Gastroesophageal sphincter (tissue), 4 donors: Measurements from ENCODE around the gene MRFAP1. TPM values are rescaled to one million over a fixed set of nuclear protein-coding genes. Genes with fewer than 3 reads are reported as not detected.

Experiments used
- ATAC-seq: fragments of 150-250 bp; one replicate; pipeline ENCODE4 v1.9.1; 2016; ENCODE audit warnings: mild to moderate bottlenecking, moderate library complexity
- H3K27ac ChIP-seq, 4 donors: fragments of 200-600 bp; sonication (generic) in 3 of 4; 1 replicate in 3 of 4; 2 replicates in 1 of 4; pipeline ENCODE4 v1.5.1; 2016 to 2019
- H3K27me3 ChIP-seq: fragments of 200-600 bp; sonication (generic); one replicate; pipeline ENCODE4 v1.5.1; 2019
- H3K36me3 ChIP-seq, 2 donors: fragments of 200-600 bp; sonication (generic); one replicate each; pipeline ENCODE4 v1.5.1; 2019; ENCODE audit warnings: control low read depth in 1 of 2
- H3K4me1 ChIP-seq, 3 donors: fragments of 200-600 bp; sonication (generic); 1 replicate in 2 of 3; 2 replicates in 1 of 3; pipeline ENCODE4 v1.5.1; 2016 to 2019; ENCODE audit warnings: control low read depth in 2 of 3
- H3K4me3 ChIP-seq, 2 donors: fragments of 200-600 bp; sonication (generic); one replicate each; pipeline ENCODE4 v1.5.1; 2019; ENCODE audit warnings: mild to moderate bottlenecking in 1 of 2, moderate library complexity in 1 of 2
- H3K9me3 ChIP-seq, 3 donors: fragments of 200-600 bp; sonication (generic); one replicate each; pipeline ENCODE4 v1.5.1; 2017 to 2019; ENCODE audit warnings: control low read depth in 2 of 3
- EP300 ChIP-seq: sonication (generic); formaldehyde crosslinking; IDR thresholded peaks from one replicate; pipeline ENCODE4 v1.6.1; 2017; ENCODE audit warnings: antibody characterized with exemption, mild to moderate bottlenecking
- POLR2A ChIP-seq, 2 donors: fragments of 450-650 bp; IDR thresholded peaks; one replicate each; pipeline ENCODE4 v1.6.1; 2017; ENCODE audit warnings: antibody characterized with exemption in 2 of 2, mild to moderate bottlenecking in 2 of 2, moderate library complexity in 1 of 2
- POLR2AphosphoS5 ChIP-seq: sonication (generic); formaldehyde crosslinking; IDR thresholded peaks from one replicate; pipeline ENCODE4 v1.6.1; 2017; ENCODE audit warnings: antibody characterized with exemption
- WGBS, 2 donors: methylation state at CpG; one replicate each; pipeline ENCODE4 v1.1.5; 2018; ENCODE audit warnings: low coverage in 1 of 2; 5-methylcytosine and 5-hydroxymethylcytosine counted together
- total RNA-seq, 4 donors: library from RNA; depleted of rRNA; stranded (reverse); fragments of >200 nt; gene quantifications; one replicate each; pipeline ENCODE4 v1.1.0, GENCODE V29; 2016
- TF ChIP-seq, protein P1 (sequence below), 4 experiments: fragments of 200-600 bp in 2 of 4; fragments of 450-650 bp in 2 of 4; sonication (generic) in 1 of 4; IDR thresholded peaks; one replicate each; pipeline ENCODE4 v1.5.1; 2017 to 2019; ENCODE audit warnings: antibody characterized with exemption in 4 of 4, mild to moderate bottlenecking in 2 of 4, moderate library complexity in 2 of 4

MRFAP1 gene
- total RNA-seq, 4 donors from 2014 or later = 202 to 358 (median 277) TPM

DNA sequence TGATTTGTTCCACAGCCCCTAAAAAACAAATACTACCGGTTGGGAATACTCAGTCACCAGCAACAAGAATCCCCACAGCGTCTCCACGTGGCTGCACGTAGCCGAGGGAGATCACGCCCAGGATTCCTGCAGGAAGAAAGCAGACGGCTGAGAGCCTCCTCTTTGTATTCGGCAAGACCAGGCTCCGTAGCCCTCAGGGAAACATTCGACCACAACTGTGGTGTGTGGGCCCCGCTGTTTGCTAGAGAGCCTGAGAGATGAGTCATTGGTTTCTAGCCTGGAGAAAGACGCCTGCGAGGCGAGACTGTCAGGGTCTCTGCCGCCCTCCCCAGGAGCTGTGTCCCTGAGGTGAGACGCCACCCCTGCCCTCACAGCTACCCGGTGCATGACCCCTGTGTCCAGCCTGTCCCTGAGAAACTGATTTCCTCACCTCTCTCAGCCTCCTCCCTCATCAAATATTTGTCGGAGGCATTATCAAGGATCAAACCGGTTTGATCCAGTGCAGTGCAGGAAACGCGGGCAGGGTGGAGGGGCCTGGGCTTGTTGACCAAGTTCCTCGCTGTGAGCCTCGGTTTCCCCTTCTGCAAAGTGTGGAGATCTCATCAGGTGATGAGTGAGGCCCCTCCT lies 48.5 kb downstream of the MRFAP1 start:
- Histone ChIP-seq H3K27me3 (no peaks in the 10 kb centered on the region), H3K36me3 (no peaks in the 10 kb centered on the region), H3K9me3 (no peaks in the 10 kb centered on the region), H3K4me1 (no peaks in the 10 kb centered on the region), H3K4me3 (no peak overlapping the region), H3K27ac (peak overlapping the region in 1 of 4 donors; percentile 10)
- peak; percentile 13 for ATAC-seq
- 37% methylated on average over 8 of the region's 23 CpGs; no CpG with 5 or more reads in 1 of the 2 donors for WGBS, 2 donors
- TF ChIP-seq, protein P1, sequence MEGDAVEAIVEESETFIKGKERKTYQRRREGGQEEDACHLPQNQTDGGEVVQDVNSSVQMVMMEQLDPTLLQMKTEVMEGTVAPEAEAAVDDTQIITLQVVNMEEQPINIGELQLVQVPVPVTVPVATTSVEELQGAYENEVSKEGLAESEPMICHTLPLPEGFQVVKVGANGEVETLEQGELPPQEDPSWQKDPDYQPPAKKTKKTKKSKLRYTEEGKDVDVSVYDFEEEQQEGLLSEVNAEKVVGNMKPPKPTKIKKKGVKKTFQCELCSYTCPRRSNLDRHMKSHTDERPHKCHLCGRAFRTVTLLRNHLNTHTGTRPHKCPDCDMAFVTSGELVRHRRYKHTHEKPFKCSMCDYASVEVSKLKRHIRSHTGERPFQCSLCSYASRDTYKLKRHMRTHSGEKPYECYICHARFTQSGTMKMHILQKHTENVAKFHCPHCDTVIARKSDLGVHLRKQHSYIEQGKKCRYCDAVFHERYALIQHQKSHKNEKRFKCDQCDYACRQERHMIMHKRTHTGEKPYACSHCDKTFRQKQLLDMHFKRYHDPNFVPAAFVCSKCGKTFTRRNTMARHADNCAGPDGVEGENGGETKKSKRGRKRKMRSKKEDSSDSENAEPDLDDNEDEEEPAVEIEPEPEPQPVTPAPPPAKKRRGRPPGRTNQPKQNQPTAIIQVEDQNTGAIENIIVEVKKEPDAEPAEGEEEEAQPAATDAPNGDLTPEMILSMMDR (IDR thresholded peaks at IDR 0.05) = no peak
- TF ChIP-seq POLR2A (IDR thresholded peaks at IDR 0.05) (no peak), EP300 (no peak), POLR2AphosphoS5 (no peak)

DNA sequence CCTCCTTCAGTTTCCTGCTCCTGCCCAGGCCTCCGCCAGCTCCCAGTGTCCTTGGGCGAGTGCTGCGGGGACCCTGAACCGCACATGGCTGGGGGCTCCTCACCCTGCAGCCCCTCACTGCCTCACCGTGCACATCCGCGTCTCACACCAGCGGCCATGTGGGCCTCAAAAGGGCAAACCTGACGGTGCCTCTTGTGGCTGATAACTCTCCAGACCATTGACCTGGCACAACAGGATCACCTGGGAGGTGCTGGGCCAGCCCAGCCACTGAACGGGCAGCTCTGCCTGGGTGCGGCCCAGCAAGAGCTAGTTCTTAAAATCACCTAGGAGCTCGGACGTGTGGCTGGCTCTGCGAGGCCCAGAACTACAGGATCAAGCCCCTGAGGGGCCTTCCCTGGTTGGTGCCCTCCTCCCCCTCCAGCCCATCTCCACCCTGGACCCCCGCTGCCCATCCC lies 49.0 kb downstream of the MRFAP1 start:
- 100% methylated on average over 1 of the region's 15 CpGs; no CpG with 5 or more reads in 1 of the 2 donors for WGBS, 2 donors
- Histone ChIP-seq H3K27me3 (no peaks in the 10 kb centered on the region), H3K9me3 (no peaks in the 10 kb centered on the region), H3K4me3 (no peak overlapping the region), H3K4me1 (no peaks in the 10 kb centered on the region), H3K36me3 (no peaks in the 10 kb centered on the region), H3K27ac (peak overlapping the region in 1 of 4 donors; percentile 10)
- ATAC-seq = no peak
- TF ChIP-seq POLR2AphosphoS5 (no peak), EP300 (no peak), POLR2A (IDR thresholded peaks at IDR 0.05) (no peak)
- TF ChIP-seq, protein P1 (IDR thresholded peaks at IDR 0.05) = no peak

Other genes with a start within 250 kb of the MRFAP1 start
- gene PPP2R2C, start 168.1 kb upstream of the MRFAP1 start, total RNA-seq = 1 to 10 TPM in 2 of 4 donors, under 1 TPM in 2; 0.47 to 4.6 (median 1.0) TPM
- gene MAN2B2, start 65.5 kb upstream of the MRFAP1 start, total RNA-seq = 10 to 100 TPM; 20.3 to 39.3 (median 34.3) TPM
- gene S100P, start 53.2 kb downstream of the MRFAP1 start, total RNA-seq = 1 to 10 TPM in 1 of 4 donors, under 1 TPM in 1, not detected in 2; 0.94 to 9.7 TPM
- 10 to 100 TPM; 59.2 to 74.1 (median 66.8) TPM for gene MRFAP1L1, start 69.2 kb downstream of the MRFAP1 start, total RNA-seq
- 10 to 100 TPM; 10.1 to 20.7 (median 18.7) TPM for gene BLOC1S4, start 75.5 kb downstream of the MRFAP1 start, total RNA-seq
- gene KIAA0232, start 142.0 kb downstream of the MRFAP1 start, total RNA-seq = 10 to 100 TPM; 39.4 to 66.6 (median 47.1) TPM